IMR-90 (cell line): ENCODE measurements around the gene TMEM256. TPM values are rescaled to one million over a fixed set of nuclear protein-coding genes. Genes with fewer than 3 reads are reported as not detected.

Source experiments
- ATAC-seq: fragments of 200-7000 bp; cut with Tn5 transposase; 2 replicates; pipeline ENCODE4 v1.9.1; 2020; ENCODE audit warnings: low read depth, mild to moderate bottlenecking, moderate library complexity
- BruUV-seq: library from RNA; stranded (reverse); fragments of 400-500 nt; replicated peaks from 2 replicates; lab custom pipeline; 2021; lab: Mats Ljungman, UMichigan
- CTCF ChIA-PET: fragments of 300-600 bp; formaldehyde crosslinking; extraction: SDS; loops from one replicate; lab custom pipeline; 2021; ENCODE audit warnings: antibody characterized with exemption; lab: Yijun Ruan, JAX
- POLR2A ChIA-PET: fragments of 300-600 bp; sonication (Branson Sonifier 250); formaldehyde crosslinking; loops from one replicate; lab custom pipeline; 2022; ENCODE audit warnings: antibody characterized with exemption; ENCODE audit not compliant: unreplicated experiment; lab: Charles Lee
- DNase-seq: peaks from one replicate; pipeline ENCODE4 v3.0.0; 2013
- H2AFZ ChIP-seq: replicated peaks from 2 replicates; pipeline ENCODE3; 2013; ENCODE audit warnings: low read length, mild to moderate bottlenecking; ENCODE audit not compliant: poor library complexity
- H2AK5ac ChIP-seq: 2 replicates; pipeline ENCODE4 v1.6.1; 2013; ENCODE audit warnings: low read depth, low read length, inconsistent platforms
- H2AK9ac ChIP-seq: replicated peaks from 2 replicates; pipeline ENCODE3; 2013; ENCODE audit warnings: mild to moderate bottlenecking, low read depth, low read length, moderate library complexity; ENCODE audit not compliant: poor library complexity
- H2BK120ac ChIP-seq: 2 replicates; pipeline ENCODE4 v1.6.1; 2013; ENCODE audit warnings: low read depth, low read length, inconsistent platforms
- H2BK15ac ChIP-seq: 3 replicates; pipeline ENCODE4 v1.6.1; 2013; ENCODE audit warnings: low read depth, low read length, inconsistent platforms
- H2BK20ac ChIP-seq: 2 replicates; pipeline ENCODE4 v1.6.1; 2013; ENCODE audit warnings: low read depth, mild to moderate bottlenecking, inconsistent platforms, low read length, moderate library complexity
- H2BK5ac ChIP-seq: 2 replicates; pipeline ENCODE4 v1.6.1; 2013; ENCODE audit warnings: mild to moderate bottlenecking, low read depth, low read length, inconsistent platforms; ENCODE audit not compliant: poor library complexity, severe bottlenecking
- H3K14ac ChIP-seq: replicated peaks from 2 replicates; pipeline ENCODE4 v1.6.1; 2013; ENCODE audit warnings: low read depth, low read length, inconsistent platforms
- H3K18ac ChIP-seq: 2 replicates; pipeline ENCODE4 v1.6.1; 2013; ENCODE audit warnings: low read depth, low read length, control low read depth
- H3K23ac ChIP-seq: 2 replicates; pipeline ENCODE4 v1.6.1; 2013; ENCODE audit warnings: low read depth, low read length, inconsistent platforms
- H3K27ac ChIP-seq: 2 replicates; pipeline ENCODE4 v1.5.1; 2013; ENCODE audit warnings: mild to moderate bottlenecking, control low read depth, low read length; ENCODE audit not compliant: insufficient read depth
- H3K27me3 ChIP-seq: 2 replicates; pipeline ENCODE4 v1.6.1; 2013; ENCODE audit warnings: low read length; ENCODE audit not compliant: control insufficient read depth, insufficient read depth
- H3K36me3 ChIP-seq: 2 replicates; pipeline ENCODE4 v1.6.1; 2013; ENCODE audit warnings: low read length, mixed read lengths; ENCODE audit not compliant: control insufficient read depth, insufficient read depth
- H3K4ac ChIP-seq: 2 replicates; pipeline ENCODE4 v1.6.1; 2013; ENCODE audit warnings: low read depth, low read length, inconsistent platforms
- H3K4me1 ChIP-seq: 2 replicates; pipeline ENCODE4 v1.6.1; 2013; ENCODE audit warnings: low read length, mixed read lengths; ENCODE audit not compliant: control insufficient read depth, insufficient read depth
- H3K4me2 ChIP-seq: 2 replicates; pipeline ENCODE4 v1.6.1; 2013; ENCODE audit warnings: low read depth, mild to moderate bottlenecking, control low read depth, low read length, moderate library complexity
- H3K4me3 ChIP-seq: 2 replicates; pipeline ENCODE4 v1.5.1; 2013; ENCODE audit warnings: low read depth, mild to moderate bottlenecking, control low read depth, low read length, moderate library complexity; ENCODE audit not compliant: insufficient read depth
- H3K56ac ChIP-seq: 2 replicates; pipeline ENCODE4 v1.6.1; 2013; ENCODE audit warnings: low read length, inconsistent platforms; ENCODE audit not compliant: insufficient read depth; ENCODE audit errors: extremely low read depth
- H3K79me1 ChIP-seq, 2 experiments: 2 replicates each; pipeline ENCODE4 v1.6.1; 2013; ENCODE audit warnings: low read length in 2 of 2, inconsistent platforms in 1 of 2, low read depth in 1 of 2
- H3K9ac ChIP-seq: 2 replicates; pipeline ENCODE4 v1.6.1; 2013; ENCODE audit warnings: low read depth, low read length, control low read depth
- H3K9me1 ChIP-seq: 2 replicates; pipeline ENCODE4 v1.6.1; 2013; ENCODE audit warnings: low read length, inconsistent platforms; ENCODE audit not compliant: insufficient read depth
- H3K9me3 ChIP-seq: 2 replicates; pipeline ENCODE4 v1.6.1; 2013; ENCODE audit warnings: low read length; ENCODE audit not compliant: control insufficient read depth, insufficient read depth
- H4K20me1 ChIP-seq: 2 replicates; pipeline ENCODE4 v1.6.1; 2013; ENCODE audit warnings: low read length, inconsistent platforms; ENCODE audit not compliant: insufficient read depth
- H4K5ac ChIP-seq: 2 replicates; pipeline ENCODE4 v1.6.1; 2013; ENCODE audit warnings: mild to moderate bottlenecking, low read depth, low read length, control low read depth
- H4K8ac ChIP-seq, 2 experiments: 2 replicates each; pipeline ENCODE4 v1.6.1; 2013; ENCODE audit warnings: low read depth in 2 of 2, low read length in 2 of 2, control low read depth in 1 of 2, inconsistent platforms in 1 of 2
- H4K91ac ChIP-seq: 2 replicates; pipeline ENCODE4 v1.6.1; 2013; ENCODE audit warnings: low read depth, low read length, inconsistent platforms; ENCODE audit not compliant: insufficient read depth
- BHLHE40 ChIP-seq: fragments of 150-350 bp; IDR thresholded peaks from 2 replicates; pipeline ENCODE4 v1.6.1; 2016; ENCODE audit warnings: mild to moderate bottlenecking, low read depth, low read length
- CEBPB ChIP-seq: IDR thresholded peaks from 2 replicates; pipeline ENCODE4 v1.6.1; 2012; ENCODE audit warnings: low read depth, low read length, improper control_type of control experiment
- RCOR1 ChIP-seq: IDR thresholded peaks from 2 replicates; pipeline ENCODE4 v1.6.1; 2012; ENCODE audit warnings: mild to moderate bottlenecking, low read length, improper control_type of control experiment; ENCODE audit not compliant: insufficient replicate concordance
- SMC3 ChIP-seq: fragments of 150-350 bp; IDR thresholded peaks from 2 replicates; pipeline ENCODE4 v1.6.1; 2016; ENCODE audit warnings: low read depth, mild to moderate bottlenecking, antibody characterized with exemption, low read length, moderate library complexity
- WGBS, 2 experiments: methylation state at CpG; one replicate each; pipeline versions ENCODE4 v1.1.5 to v1.1.7; 2013; ENCODE audit warnings: missing lambda C conversion rate in 2 of 2; ENCODE audit not compliant: insufficient read length in 1 of 2; ENCODE audit errors: extremely low coverage in 2 of 2; 5-methylcytosine and 5-hydroxymethylcytosine counted together
- dilution Hi-C: fragments of 300-500 bp; cut with HindIII; formaldehyde crosslinking; loops from one replicate; pipeline ENCODE4 v1.14.3; 2018; ENCODE audit warnings: low sequenced_read_pairs; ENCODE audit not compliant: unreplicated experiment
- in situ Hi-C: fragments of 300-500 bp; cut with MboI; formaldehyde crosslinking; loops from 3 replicates; pipeline ENCODE4 v1.14.3; 2019; ENCODE audit warnings: low sequenced_read_pairs, inconsistent platforms, mixed read lengths
- intact Hi-C: fragments of 100-400 bp; cut with micrococcal nuclease; formaldehyde crosslinking; loops from 2 replicates; pipeline ENCODE4 v1.10.0; 2022
- polyA plus RNA-seq, 3 experiments: library from polyadenylated mRNA; depleted of rRNA; stranded (reverse); fragments of >200 nt; gene quantifications; 2 replicates each; pipeline ENCODE4 v1.2.3, GENCODE V29; 2012; ENCODE audit warnings: low replicate concordance in 1 of 3
- total RNA-seq: library from RNA; depleted of rRNA; stranded (reverse); fragments of >200 nt; gene quantifications from 2 replicates; pipeline ENCODE4 v1.2.3, GENCODE V29; 2012
- TF ChIP-seq, protein P1 (sequence below): fragments of 150-350 bp; IDR thresholded peaks from 2 replicates; pipeline ENCODE4 v1.6.1; 2016; ENCODE audit warnings: low read depth, mild to moderate bottlenecking, low read length, moderate library complexity, borderline replicate concordance
- TF ChIP-seq, protein P2 (sequence below): conservative IDR thresholded peaks from 2 replicates; pipeline ENCODE4 v1.5.1; 2012; ENCODE audit warnings: mild to moderate bottlenecking, low read depth, low read length, improper control_type of control experiment

TMEM256 gene
- total and polyA plus RNA-seq, 2 of the 4 experiments (the other 2 are of a cell fraction) = 38.4 to 174 TPM

DNA sequence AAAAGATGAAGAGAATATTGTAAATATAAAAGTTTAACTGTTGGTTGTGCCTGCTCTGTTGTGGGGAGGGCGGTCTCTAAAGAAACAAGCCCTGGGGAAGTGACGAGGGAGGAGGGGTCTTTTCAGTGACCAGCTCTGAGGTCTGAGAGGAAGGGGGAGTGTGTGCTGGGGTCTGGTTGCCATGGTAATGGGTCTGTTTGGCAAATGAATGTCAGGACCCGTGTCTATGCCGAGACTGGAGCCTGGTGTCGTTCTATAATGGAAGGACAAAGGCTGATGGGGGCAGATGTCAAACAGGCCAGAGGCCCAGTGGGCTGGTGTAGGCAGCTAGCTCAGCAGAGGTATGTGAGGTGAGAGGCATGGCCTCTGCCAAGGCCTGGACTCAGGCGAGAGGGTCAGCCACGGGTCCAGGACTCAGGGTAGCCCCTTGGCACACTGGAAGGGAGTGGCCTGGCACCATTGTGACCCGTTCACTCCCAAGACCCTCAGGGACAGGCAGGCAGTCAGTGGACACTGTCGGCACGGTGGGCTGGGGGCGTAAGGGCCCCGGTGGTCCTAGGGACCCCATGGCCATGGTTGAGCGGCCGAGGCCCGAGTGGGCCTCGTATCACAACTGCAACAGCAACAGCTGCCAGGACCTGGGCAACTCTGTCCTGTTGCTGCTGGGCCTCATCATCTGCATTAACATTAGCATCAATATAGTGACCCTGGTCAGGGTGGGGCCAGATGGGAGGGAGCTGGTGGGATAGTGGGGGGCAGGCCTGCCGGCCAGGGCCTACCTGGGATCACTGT is 16.1 kb upstream of the TMEM256 start, which contains the start of gene SPEM1:
SPEM1 (plus strand) TSS at position 506 of the 792 bp plus-strand sequence; CDS start at position 567, 61 bp downstream.
- CTCF ChIA-PET = interaction anchor here (0.5 kb wide), 1 partner anchor 111 kb away, joined by 7 read pairs; no protein-coding TSS in a partner anchor

More for the DNA sequence above, 16.1 kb upstream of the TMEM256 start, which contains the start of gene SPEM1:
- TF ChIP-seq, protein P1, sequence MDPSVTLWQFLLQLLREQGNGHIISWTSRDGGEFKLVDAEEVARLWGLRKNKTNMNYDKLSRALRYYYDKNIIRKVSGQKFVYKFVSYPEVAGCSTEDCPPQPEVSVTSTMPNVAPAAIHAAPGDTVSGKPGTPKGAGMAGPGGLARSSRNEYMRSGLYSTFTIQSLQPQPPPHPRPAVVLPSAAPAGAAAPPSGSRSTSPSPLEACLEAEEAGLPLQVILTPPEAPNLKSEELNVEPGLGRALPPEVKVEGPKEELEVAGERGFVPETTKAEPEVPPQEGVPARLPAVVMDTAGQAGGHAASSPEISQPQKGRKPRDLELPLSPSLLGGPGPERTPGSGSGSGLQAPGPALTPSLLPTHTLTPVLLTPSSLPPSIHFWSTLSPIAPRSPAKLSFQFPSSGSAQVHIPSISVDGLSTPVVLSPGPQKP = no peak
- TF ChIP-seq CEBPB (no peak), SMC3 (no peak), BHLHE40 (no peak), RCOR1 (no peak)
- TF ChIP-seq, protein P2, sequence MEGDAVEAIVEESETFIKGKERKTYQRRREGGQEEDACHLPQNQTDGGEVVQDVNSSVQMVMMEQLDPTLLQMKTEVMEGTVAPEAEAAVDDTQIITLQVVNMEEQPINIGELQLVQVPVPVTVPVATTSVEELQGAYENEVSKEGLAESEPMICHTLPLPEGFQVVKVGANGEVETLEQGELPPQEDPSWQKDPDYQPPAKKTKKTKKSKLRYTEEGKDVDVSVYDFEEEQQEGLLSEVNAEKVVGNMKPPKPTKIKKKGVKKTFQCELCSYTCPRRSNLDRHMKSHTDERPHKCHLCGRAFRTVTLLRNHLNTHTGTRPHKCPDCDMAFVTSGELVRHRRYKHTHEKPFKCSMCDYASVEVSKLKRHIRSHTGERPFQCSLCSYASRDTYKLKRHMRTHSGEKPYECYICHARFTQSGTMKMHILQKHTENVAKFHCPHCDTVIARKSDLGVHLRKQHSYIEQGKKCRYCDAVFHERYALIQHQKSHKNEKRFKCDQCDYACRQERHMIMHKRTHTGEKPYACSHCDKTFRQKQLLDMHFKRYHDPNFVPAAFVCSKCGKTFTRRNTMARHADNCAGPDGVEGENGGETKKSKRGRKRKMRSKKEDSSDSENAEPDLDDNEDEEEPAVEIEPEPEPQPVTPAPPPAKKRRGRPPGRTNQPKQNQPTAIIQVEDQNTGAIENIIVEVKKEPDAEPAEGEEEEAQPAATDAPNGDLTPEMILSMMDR = no peak
- intact Hi-C loops = no loop called here
- Histone ChIP-seq H3K14ac (no peak within 1 kb of the TSS), H3K4me2 (no peak within 1 kb of the TSS), H4K5ac (no peak within 1 kb of the TSS), H2AK9ac (peak within 1 kb of the TSS; percentile 42), H4K20me1 (peaks cover 7% of the 10 kb centered on the region; the same call in 1 of the 2 replicates), H3K4ac (no peak within 1 kb of the TSS), H3K23ac (no peak within 1 kb of the TSS), H4K91ac (no peak within 1 kb of the TSS), H3K4me1 (no peaks in the 10 kb centered on the region), H3K56ac (no peak within 1 kb of the TSS), H3K36me3 (peaks cover 21% of the 10 kb centered on the region), H2BK15ac (no peak within 1 kb of the TSS), H4K8ac (no peak within 1 kb of the TSS), H3K9me3 (no peaks in the 10 kb centered on the region), H3K27me3 (no peaks in the 10 kb centered on the region), H3K4me3 (no peak within 1 kb of the TSS), H3K9me1 (0 out of 2 replicates have a peak, but pooled peaks cover 6% of the 10 kb centered on the region), H2AK5ac (no peak within 1 kb of the TSS), H3K9ac (no peak within 1 kb of the TSS), H3K27ac (no peak within 1 kb of the TSS), H2BK5ac (no peak within 1 kb of the TSS), H2BK120ac (no peak within 1 kb of the TSS), H2AFZ (no peak within 1 kb of the TSS), H3K79me1 (no peaks in the 10 kb centered on the region), H2BK20ac (no peak within 1 kb of the TSS), H3K18ac (no peak within 1 kb of the TSS)
- DNase-seq (no peak), ATAC-seq (no peak)
- POLR2A ChIA-PET = interaction anchor here (1.0 kb wide), 1 partner anchor 14 kb away, joined by 3 read pairs; no protein-coding TSS in a partner anchor
- in situ Hi-C loops = no loop called here
- WGBS, 2 experiments = 33% methylated on average over 6 of the region's 17 CpGs; no CpG with 5 or more reads in 1 of the 2 experiments
- dilution Hi-C loops = no loop called here
- no TSS peak for BruUV-seq
